Neural progenitor cell (in vitro differentiated cells): Measurements from ENCODE around the gene ZNF628. TPM values are rescaled to one million over a fixed set of nuclear protein-coding genes. Genes with fewer than 3 reads are reported as not detected.
A peak's percentile ranks its signal among the peaks of the same experiment; 100 is the strongest.

Experiments
- DNase-seq: peaks from one replicate; pipeline ENCODE4 v3.0.0-alpha.2; 2016; ENCODE audit warnings: low spot score
- H2AFZ ChIP-seq: fragments of 200-600 bp; sonication (generic); replicated peaks from 2 replicates; pipeline ENCODE4 v1.6.1; 2016; ENCODE audit warnings: antibody characterized with exemption
- H3F3A ChIP-seq: fragments of 200-600 bp; sonication (generic); 2 replicates; pipeline ENCODE4 v1.6.1; 2016; ENCODE audit warnings: antibody characterized with exemption, low read depth
- H3K27ac ChIP-seq: fragments of 200-600 bp; sonication (generic); 2 replicates; pipeline ENCODE4 v1.5.1; 2016; ENCODE audit warnings: mild to moderate bottlenecking
- H3K27me3 ChIP-seq: fragments of 200-600 bp; sonication (generic); 2 replicates; pipeline ENCODE4 v1.6.1; 2016; ENCODE audit warnings: mild to moderate bottlenecking, moderate library complexity
- H3K36me3 ChIP-seq: fragments of 200-600 bp; sonication (generic); 2 replicates; pipeline ENCODE4 v1.5.1; 2016
- H3K4me1 ChIP-seq: fragments of 200-600 bp; sonication (generic); 2 replicates; pipeline ENCODE4 v1.6.1; 2016; ENCODE audit warnings: mixed run types
- H3K4me2 ChIP-seq: fragments of 200-600 bp; sonication (generic); 2 replicates; pipeline ENCODE4 v1.6.1; 2016
- H3K4me3 ChIP-seq: fragments of 200-600 bp; sonication (generic); 2 replicates; pipeline ENCODE4 v1.5.1; 2016
- H3K79me2 ChIP-seq: fragments of 200-600 bp; sonication (generic); 2 replicates; pipeline ENCODE4 v1.6.1; 2016; ENCODE audit warnings: low read depth
- H3K9ac ChIP-seq: fragments of 200-600 bp; sonication (generic); 2 replicates; pipeline ENCODE4 v1.6.1; 2016
- H3K9me3 ChIP-seq: fragments of 200-600 bp; sonication (generic); 2 replicates; pipeline ENCODE4 v1.5.1; 2016; ENCODE audit warnings: low read depth
- H4K20me1 ChIP-seq: fragments of 200-600 bp; sonication (generic); 2 replicates; pipeline ENCODE4 v1.6.1; 2016; ENCODE audit warnings: low read depth
- H3K27ac Mint-ChIP-seq: 3 replicates; pipeline ENCODE4 v1.8.0; 2021; ENCODE audit warnings: mixed read lengths
- H3K27me3 Mint-ChIP-seq: 2 replicates; pipeline ENCODE4 v1.8.0; 2022; ENCODE audit warnings: low read depth, mild to moderate bottlenecking, inconsistent platforms, moderate library complexity, mixed read lengths; ENCODE audit not compliant: insufficient read depth
- H3K36me3 Mint-ChIP-seq: 3 replicates; pipeline ENCODE4 v1.8.0; 2021; ENCODE audit warnings: mixed read lengths
- H3K4me1 Mint-ChIP-seq: 3 replicates; pipeline ENCODE4 v1.8.0; 2021; ENCODE audit warnings: mixed read lengths
- H3K4me3 Mint-ChIP-seq: 3 replicates; pipeline ENCODE4 v1.8.0; 2021; ENCODE audit warnings: mild to moderate bottlenecking, moderate library complexity, mixed read lengths
- H3K9me3 Mint-ChIP-seq: 3 replicates; pipeline ENCODE4 v1.8.0; 2020; ENCODE audit warnings: mixed read lengths
- CTCF ChIP-seq: fragments of 200-600 bp; sonication (generic); IDR thresholded peaks from 2 replicates; pipeline ENCODE4 v1.5.1; 2017; ENCODE audit warnings: antibody characterized with exemption, mild to moderate bottlenecking
- EZH2 ChIP-seq: fragments of 200-600 bp; sonication (generic); IDR thresholded peaks from 2 replicates; pipeline ENCODE4 v1.6.1; 2017; ENCODE audit warnings: antibody characterized with exemption, mild to moderate bottlenecking, moderate library complexity
- EZH2phosphoT487 ChIP-seq: fragments of 200-600 bp; sonication (generic); IDR thresholded peaks from 2 replicates; pipeline ENCODE4 v1.6.1; 2017; ENCODE audit warnings: antibody characterized with exemption
- total RNA-seq: library from RNA; depleted of rRNA; stranded (reverse); fragments of >200 nt; gene quantifications from 2 replicates; pipeline ENCODE4 v1.2.3, GENCODE V29; 2015; ENCODE audit warnings: low replicate concordance

Gene ZNF628
- total RNA-seq, 1 donor from 2014 or later = not detected

DNA sequence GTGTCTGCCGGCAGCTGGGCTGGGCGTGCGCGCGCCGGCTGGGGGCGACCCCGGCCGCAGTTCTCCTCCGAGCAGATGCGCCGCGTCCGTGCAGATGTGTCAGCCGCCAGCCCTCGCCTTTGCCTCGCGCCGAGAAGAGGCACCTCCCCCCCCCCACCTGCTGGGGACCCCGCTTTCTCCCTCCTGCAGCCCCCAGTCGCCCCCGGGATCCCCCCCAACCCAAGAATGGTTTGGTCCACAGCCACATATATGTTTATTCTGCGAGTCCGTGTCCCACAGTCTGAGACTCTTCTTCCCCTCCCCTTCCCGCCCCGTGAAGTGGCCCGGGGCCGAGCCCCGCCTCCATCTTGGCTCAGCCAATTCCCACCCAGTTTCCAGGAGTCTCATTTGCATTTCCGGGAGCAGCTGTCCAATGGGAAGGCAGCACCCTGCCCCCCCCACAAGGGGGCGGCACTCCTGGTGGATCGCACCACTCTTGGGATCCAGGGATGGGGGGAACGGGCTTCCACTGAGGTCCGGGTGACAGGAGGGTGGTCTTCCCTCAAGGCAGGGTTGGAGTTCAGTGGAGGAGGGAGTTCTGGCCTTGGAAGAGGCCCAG, 23.6 kb upstream of the ZNF628 start:
- Histone ChIP-seq H3K27ac (no peak overlapping the region), H2AFZ (no peak overlapping the region), H3K4me2 (peak overlapping the region; percentile 90), H3K4me1 (peaks cover 11% of the 10 kb centered on the region), H3K9ac (no peak overlapping the region), H4K20me1 (peaks cover 20% of the 10 kb centered on the region), H3K9me3 (no peaks in the 10 kb centered on the region), H3K4me3 (peak overlapping the region; percentile 53), H3F3A (peaks cover 14% of the 10 kb centered on the region), H3K79me2 (no peaks in the 10 kb centered on the region), H3K36me3 (no peaks in the 10 kb centered on the region), H3K27me3 (peaks cover 54% of the 10 kb centered on the region)
- Mint-ChIP-seq H3K27me3 (peaks cover 26% of the 10 kb centered on the region), H3K36me3 (no peaks in the 10 kb centered on the region), H3K4me3 (peak overlapping the region; percentile 63), H3K9me3 (no peaks in the 10 kb centered on the region), H3K27ac (no peak overlapping the region), H3K4me1 (peaks cover 15% of the 10 kb centered on the region)
- TF ChIP-seq CTCF (no peak), EZH2phosphoT487 (no peak), EZH2 (no peak)
- DNase-seq = peak; percentile 94

DNA sequence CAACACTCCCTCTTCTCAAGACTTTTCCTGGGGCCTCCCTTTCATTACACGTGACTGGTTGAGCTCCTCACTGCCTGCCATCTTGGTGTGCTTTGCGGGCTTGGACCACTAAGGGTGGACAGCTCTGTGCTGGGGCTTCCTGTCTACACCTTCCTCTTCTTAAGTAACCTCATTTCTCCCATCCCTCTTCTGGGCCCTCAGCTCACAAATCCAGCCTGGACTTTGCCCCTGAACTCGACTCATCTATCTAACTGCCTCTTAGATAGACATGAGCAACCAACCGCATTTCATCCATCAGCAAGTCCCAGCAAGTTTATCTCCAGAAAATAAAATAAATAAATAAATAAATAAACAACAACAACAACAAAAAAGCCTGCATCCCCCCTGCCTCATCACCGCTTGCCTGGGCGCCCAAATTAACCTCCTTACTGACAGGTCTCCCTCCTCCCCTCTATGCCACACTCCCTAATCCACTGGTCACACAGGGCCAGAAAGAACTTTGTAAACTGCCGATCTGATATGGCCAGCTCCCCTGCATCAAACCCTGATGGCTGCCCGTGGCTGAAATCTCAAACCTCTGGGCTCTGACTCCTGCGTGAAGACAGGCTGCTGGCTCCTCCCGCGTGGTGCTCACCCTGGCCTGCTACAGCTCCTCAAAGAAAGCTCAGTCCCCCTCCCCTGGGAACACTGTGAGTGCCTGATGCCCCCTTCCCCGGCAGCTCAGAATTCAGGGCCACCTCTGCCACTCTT, 22.7 kb upstream of the ZNF628 start:
- no peak overlapping the region for H3K4me3 ChIP-seq
- peaks cover 20% of the 10 kb centered on the region for H4K20me1 ChIP-seq
- Mint-ChIP-seq H3K4me1 (peaks cover 21% of the 10 kb centered on the region), H3K9me3 (no peaks in the 10 kb centered on the region), H3K36me3 (no peaks in the 10 kb centered on the region), H3K4me3 (peak overlapping the region; percentile 63), H3K27ac (no peak overlapping the region), H3K27me3 (peaks cover 26% of the 10 kb centered on the region)
- H3K36me3 ChIP-seq = no peaks in the 10 kb centered on the region
- peaks cover 14% of the 10 kb centered on the region for H3F3A ChIP-seq
- H3K9ac ChIP-seq = no peak overlapping the region
- H3K27ac ChIP-seq = no peak overlapping the region
- H2AFZ ChIP-seq = no peak overlapping the region
- TF ChIP-seq CTCF (no peak), EZH2 (no peak), EZH2phosphoT487 (no peak)
- H3K4me1 ChIP-seq = peaks cover 11% of the 10 kb centered on the region
- no peaks in the 10 kb centered on the region for H3K9me3 ChIP-seq
- peaks cover 46% of the 10 kb centered on the region for H3K27me3 ChIP-seq
- H3K79me2 ChIP-seq = no peaks in the 10 kb centered on the region
- no peak overlapping the region for H3K4me2 ChIP-seq
- no peak for DNase-seq

- Histone ChIP-seq H2AFZ (no peak overlapping the region), H3K79me2 (no peaks in the 10 kb centered on the region), H3K36me3 (no peaks in the 10 kb centered on the region), H3F3A (peaks cover 17% of the 10 kb centered on the region), H3K9ac (no peak overlapping the region), H3K27me3 (peaks cover 35% of the 10 kb centered on the region), H3K4me1 (peaks cover 14% of the 10 kb centered on the region), H3K4me3 (no peak overlapping the region), H3K9me3 (no peaks in the 10 kb centered on the region), H3K4me2 (no peak overlapping the region), H3K27ac (no peak overlapping the region), H4K20me1 (peaks cover 20% of the 10 kb centered on the region)
- Mint-ChIP-seq H3K36me3 (no peaks in the 10 kb centered on the region), H3K27ac (no peak overlapping the region), H3K9me3 (no peaks in the 10 kb centered on the region), H3K4me3 (no peak overlapping the region), H3K4me1 (peaks cover 30% of the 10 kb centered on the region), H3K27me3 (peaks cover 24% of the 10 kb centered on the region)
- TF ChIP-seq CTCF (peak; percentile 78), EZH2 (no peak)
- DNase-seq = peak; percentile 71
Observed at GRCh38 chr19:55454787-55455243, 21.6 kb upstream of the ZNF628 start.
